Heart left ventricle (tissue), 16 donors: ENCODE results near the gene CADPS2. TPM values are rescaled to one million over a fixed set of nuclear protein-coding genes. Genes with fewer than 3 reads are reported as not detected.

Experiments used
- ATAC-seq, 4 donors: fragments of 200-7000 bp; cut with Tn5 transposase; one replicate each; pipeline ENCODE4 v1.9.1; 2020 to 2022; ENCODE audit warnings: moderate library complexity in 4 of 4, mild to moderate bottlenecking in 3 of 4, moderate number of reproducible peaks in 1 of 4
- DNase-seq, 5 donors: peaks; one replicate each; pipeline ENCODE4 v3.0.0-alpha.2; 2020
- H3K27ac ChIP-seq, 12 donors: fragments of 200-600 bp; sonication (generic) in 4 of 12; one replicate each; pipeline versions ENCODE4 v1.5.0 to v1.8.0; 2016 to 2022; ENCODE audit warnings: mild to moderate bottlenecking in 2 of 12
- H3K27me3 ChIP-seq, 9 donors: fragments of 200-600 bp; sonication (generic) in 2 of 9; one replicate each; pipeline versions ENCODE4 v1.5.1 to v1.8.0; 2016 to 2022; ENCODE audit warnings: mild to moderate bottlenecking in 3 of 9
- H3K36me3 ChIP-seq, 9 donors: fragments of 200-600 bp; sonication (generic) in 2 of 9; one replicate each; pipeline versions ENCODE4 v1.5.0 to v1.8.0; 2018 to 2022; ENCODE audit warnings: mild to moderate bottlenecking in 2 of 9
- H3K4me1 ChIP-seq, 12 donors: fragments of 200-600 bp; sonication (generic) in 4 of 12; one replicate each; pipeline versions ENCODE4 v1.5.0 to v1.8.0; 2016 to 2022; ENCODE audit warnings: mild to moderate bottlenecking in 3 of 12
- H3K4me3 ChIP-seq, 12 donors: fragments of 200-600 bp; sonication (generic) in 4 of 12; one replicate each; pipeline versions ENCODE4 v1.5.0 to v1.8.0; 2017 to 2022; ENCODE audit warnings: mild to moderate bottlenecking in 9 of 12, moderate library complexity in 4 of 12
- H3K9me3 ChIP-seq, 12 donors: fragments of 200-600 bp; sonication (generic) in 4 of 12; one replicate each; pipeline versions ENCODE4 v1.5.0 to v1.8.0; 2016 to 2022; ENCODE audit warnings: mild to moderate bottlenecking in 1 of 12
- CTCF ChIP-seq, 12 donors: fragments of 200-600 bp; sonication (generic) in 4 of 12; IDR thresholded peaks; one replicate each; pipeline versions ENCODE4 v1.5.0 to v1.8.0; 2018 to 2022; ENCODE audit warnings: antibody characterized with exemption in 12 of 12, mild to moderate bottlenecking in 5 of 12
- POLR2A ChIP-seq, 2 donors: fragments of 450-650 bp; IDR thresholded peaks; one replicate each; pipeline ENCODE4 v1.6.1; 2017; ENCODE audit warnings: antibody characterized with exemption in 2 of 2, mild to moderate bottlenecking in 2 of 2, moderate library complexity in 2 of 2
- WGBS, 4 donors: extraction: QIAGEN DNeasy Blood & Tissue Kit in 2 of 4; methylation state at CpG; one replicate each; pipeline versions ENCODE4 v1.1.5 to v1.1.7; 2013 to 2018; 5-methylcytosine and 5-hydroxymethylcytosine counted together
- intact Hi-C, 10 donors: fragments of 100-400 bp; cut with DNase I; formaldehyde crosslinking; loops; one replicate each; pipeline versions ENCODE4 v1.11.1 to v1.14.2; 2022
- polyA plus RNA-seq, 2 donors: library from polyadenylated mRNA; stranded (reverse); fragments of 200-250 nt; gene quantifications; one replicate each; pipeline ENCODE4 v1.2.3, GENCODE V29; 2013
- total RNA-seq, 9 donors: library from RNA; depleted of rRNA in 2 of 9; stranded (reverse); fragments of >200 nt in 2 of 9; fragmentation: NEBNext Ultra II Directional in 3 of 9; extraction: Animal tissue kit (Norgen Biotek cat#: 25700) in 3 of 9; gene quantifications; one replicate each; pipeline versions ENCODE4 v1.1.0 to v1.2.4, GENCODE V29; 2016 to 2023
- donor health status: ischemic (EF 13 %, LVEDD 7.1; RV severe dilation, severe dysfunction).
- donor health status: healthy with polysubstance abuse.
- donor health status: DM: no; HTN: yes; CAD: no.
- donor health status: DM: no; HTN: no; CAD: no.
- donor health status: ischemic (EF 25% LVEDD 6.9; RV normal size, moderate dysfunction).
- donor health status: ischemic (EF 25% LVEDD 5.7; RV mildly dilated, moderate dysfunction).
- donor health status: healthy.
- donor health status: DM: yes; HTN: yes; CAD: no.
- donor health status: ischemic (EF 35%, LVEDD 5.7; RV mildly dilated, moderate dysfunction).
- donor health status: nonischemic (EF 11% LVEDD 7.7; RV severe dilation, severe dysfunction).
- donor health status: DM: yes; HTN: yes; CAD: no.
- donor health status: PGD.
- donor health status: ischemic (EF 29% LVEDD 5.4; RV normal size, mild dysfunction).
- donor health status: nonischemic (EF 23%, LVEDD 6.1; RV moderate dilation, normal function).

Gene CADPS2
- total and polyA plus RNA-seq, 11 donors = 6.5 to 29.0 (median 10.3) TPM

- Histone ChIP-seq H3K27me3 (no peaks in the 10 kb centered on the region), H3K4me1 (peaks cover 0 to 3% (median 0%) of the 10 kb centered on the region in 12 donors), H3K4me3 (no peak overlapping the region), H3K9me3 (no peaks in the 10 kb centered on the region), H3K27ac (no peak overlapping the region), H3K36me3 (peaks cover 0 to 4% (median 0%) of the 10 kb centered on the region in 9 donors)
- TF ChIP-seq POLR2A (IDR thresholded peaks at IDR 0.05) = no peak
- intact Hi-C loops = no loop called here
- 74 to 93% (median 84%) methylated on average over 2 of the region's 2 CpGs for WGBS, 4 donors
- ATAC-seq (no peak), DNase-seq (no peak)
Measured at GRCh38 chr7:122433765-122434164, 452.5 kb downstream of the CADPS2 start.

GRCh38 chr7:122430710-122431109, 455.6 kb downstream of the CADPS2 start:
- Histone ChIP-seq H3K9me3 (no peaks in the 10 kb centered on the region), H3K4me3 (no peak overlapping the region)

GRCh38 chr7:122429926-122430325, 456.3 kb downstream of the CADPS2 start:
- no peaks in the 10 kb centered on the region for H3K9me3 ChIP-seq
- ATAC-seq (no peak), DNase-seq (no peak)
- no peak overlapping the region for H3K27ac ChIP-seq
- intact Hi-C loops = no loop called here
- peaks cover 0 to 4% (median 0%) of the 10 kb centered on the region in 9 donors for H3K36me3 ChIP-seq
- no peak overlapping the region for H3K4me3 ChIP-seq
- H3K4me1 ChIP-seq = no peaks in the 10 kb centered on the region
- no peak for TF ChIP-seq CTCF (IDR thresholded peaks at IDR 0.05)
- no peak for TF ChIP-seq POLR2A (IDR thresholded peaks at IDR 0.05)
- no peaks in the 10 kb centered on the region for H3K27me3 ChIP-seq
- WGBS, 4 donors = 87 to 97% (median 91%) methylated on average over 2 of the region's 2 CpGs

More at GRCh38 chr7:122430710-122431109, 455.6 kb downstream of the CADPS2 start:
- intact Hi-C loops = no loop called here
- Histone ChIP-seq H3K27ac (no peak overlapping the region), H3K27me3 (no peaks in the 10 kb centered on the region), H3K4me1 (no peaks in the 10 kb centered on the region), H3K36me3 (peaks cover 0 to 4% (median 0%) of the 10 kb centered on the region in 9 donors)
- WGBS, 4 donors = 54 to 66% (median 55%) methylated on average over 1 of the region's 1 CpG
- ATAC-seq = no peak
- no peak for TF ChIP-seq CTCF (IDR thresholded peaks at IDR 0.05)
- TF ChIP-seq POLR2A (IDR thresholded peaks at IDR 0.05) = no peak
- no peak for DNase-seq

GRCh38 chr7:122425731-122426130, 460.5 kb downstream of the CADPS2 start:
- no peak for DNase-seq
- TF ChIP-seq POLR2A (IDR thresholded peaks at IDR 0.05) (no peak), CTCF (IDR thresholded peaks at IDR 0.05) (no peak)
- Histone ChIP-seq H3K27me3 (no peaks in the 10 kb centered on the region), H3K4me3 (no peak overlapping the region), H3K9me3 (no peaks in the 10 kb centered on the region), H3K36me3 (no peaks in the 10 kb centered on the region), H3K27ac (no peak overlapping the region), H3K4me1 (no peaks in the 10 kb centered on the region)
- 52 to 72% (median 66%) methylated on average over 1 of the region's 1 CpG for WGBS, 4 donors
- no peak for ATAC-seq
- intact Hi-C loops = no loop called here

- H3K27me3 ChIP-seq = no peaks in the 10 kb centered on the region
- H3K4me1 ChIP-seq = no peaks in the 10 kb centered on the region
- TF ChIP-seq CTCF (IDR thresholded peaks at IDR 0.05) (no peak), POLR2A (IDR thresholded peaks at IDR 0.05) (no peak)
- intact Hi-C loops = no loop called here
- ATAC-seq (no peak), DNase-seq (no peak)
- H3K4me3 ChIP-seq = no peak overlapping the region
- no peaks in the 10 kb centered on the region for H3K36me3 ChIP-seq
- no peak overlapping the region for H3K27ac ChIP-seq
- no peaks in the 10 kb centered on the region for H3K9me3 ChIP-seq
- WGBS, 4 donors = 89 to 90% (median 90%) methylated on average over 4 of the region's 4 CpGs
Measured at GRCh38 chr7:122423591-122423990, 462.7 kb downstream of the CADPS2 start.
